Spleen (tissue), 11 donors: ENCODE data around the gene LSM3. TPM values are rescaled to one million over a fixed set of nuclear protein-coding genes. Genes with fewer than 3 reads are reported as not detected.
A peak's percentile ranks its signal among the peaks of the same experiment; 100 is the strongest.

ENCODE experiments used
- DNase-seq: peaks from one replicate; pipeline ENCODE4 v3.0.0-alpha.2; 2020
- H3K27ac ChIP-seq, 8 donors: fragments of 200-600 bp; sonication (generic) in 7 of 8; 1 replicate in 4 of 8; 2 replicates in 4 of 8; pipeline versions ENCODE4 v1.5.0 to v1.8.0; 2016 to 2021; ENCODE audit warnings: inconsistent platforms in 4 of 8, mild to moderate bottlenecking in 4 of 8, moderate library complexity in 1 of 8
- H3K27me3 ChIP-seq, 7 donors: fragments of 200-600 bp; sonication (generic) in 6 of 7; replicated peaks in 1 of 7; 1 replicate in 4 of 7; 2 replicates in 3 of 7; pipeline versions ENCODE4 v1.5.0 to v1.8.0; 2016 to 2021; ENCODE audit warnings: inconsistent platforms in 3 of 7, mild to moderate bottlenecking in 1 of 7
- H3K36me3 ChIP-seq, 6 donors: fragments of 200-600 bp; sonication (generic) in 5 of 6; 1 replicate in 4 of 6; 2 replicates in 2 of 6; pipeline versions ENCODE4 v1.5.0 to v1.8.0; 2016 to 2021; ENCODE audit warnings: inconsistent platforms in 2 of 6
- H3K4me1 ChIP-seq, 6 donors: fragments of 200-600 bp; sonication (generic) in 5 of 6; 1 replicate in 3 of 6; 2 replicates in 3 of 6; pipeline versions ENCODE4 v1.5.0 to v1.8.0; 2016 to 2021; ENCODE audit warnings: inconsistent platforms in 3 of 6
- H3K4me3 ChIP-seq, 8 donors: fragments of 200-600 bp; sonication (generic) in 7 of 8; 1 replicate in 4 of 8; 2 replicates in 4 of 8; pipeline versions ENCODE4 v1.5.0 to v1.8.0; 2016 to 2021; ENCODE audit warnings: inconsistent platforms in 4 of 8, mild to moderate bottlenecking in 4 of 8, moderate library complexity in 2 of 8
- H3K9me3 ChIP-seq, 8 donors: fragments of 200-600 bp; sonication (generic) in 7 of 8; 1 replicate in 4 of 8; 2 replicates in 4 of 8; pipeline versions ENCODE4 v1.5.0 to v1.8.0; 2016 to 2021; ENCODE audit warnings: inconsistent platforms in 4 of 8
- CTCF ChIP-seq, 11 experiments: fragments of 200-600 bp in 7 of 11; fragments of 450-650 bp in 4 of 11; sonication (generic) in 4 of 11; IDR thresholded peaks in 8 of 11; conservative IDR thresholded peaks in 3 of 11; 1 replicate in 7 of 11; 2 replicates in 4 of 11; pipeline versions ENCODE4 v1.4.0 to v1.8.0; 2016 to 2021; ENCODE audit warnings: antibody characterized with exemption in 11 of 11, inconsistent platforms in 4 of 11, mild to moderate bottlenecking in 1 of 11
- POLR2A ChIP-seq, 3 donors: fragments of 450-650 bp; IDR thresholded peaks; one replicate each; pipeline ENCODE4 v1.5.1; 2017; ENCODE audit warnings: antibody characterized with exemption in 3 of 3, mild to moderate bottlenecking in 1 of 3
- POLR2AphosphoS5 ChIP-seq, 3 donors: sonication (generic); formaldehyde crosslinking; IDR thresholded peaks; one replicate each; pipeline ENCODE4 v1.5.1; 2017; ENCODE audit warnings: antibody characterized with exemption in 3 of 3
- WGBS, 5 donors: extraction: QIAGEN DNeasy Blood & Tissue Kit in 3 of 5; methylation state at CpG; one replicate each; pipeline versions ENCODE4 v1.1.5 to v1.1.7; 2013 to 2018; 5-methylcytosine and 5-hydroxymethylcytosine counted together
- intact Hi-C: fragments of 100-400 bp; cut with DNase I; formaldehyde crosslinking; loops from one replicate; pipeline ENCODE4 v1.15.0; 2023; ENCODE audit warnings: low total_unique reads
- polyA plus RNA-seq, 3 donors: library from polyadenylated mRNA; stranded (reverse); fragments of 200-250 nt; gene quantifications; one replicate each; pipeline ENCODE4 v1.2.1, GENCODE V29; 2013
- total RNA-seq, 7 donors: library from RNA; depleted of rRNA in 3 of 7; stranded (reverse); fragments of >200 nt in 3 of 7; fragmentation: NEBNext Ultra II Directional in 4 of 7; extraction: Animal tissue kit (Norgen Biotek cat#: 25700) in 4 of 7; gene quantifications; one replicate each; pipeline versions ENCODE4 v1.1.0 to v1.2.1, GENCODE V29; 2016 to 2021
- donor health status: healthy with polysubstance abuse.
- donor health status: DM: no; HTN: no; CAD: no; lungs with moderate emphysema.
- donor health status: DM: no; HTN: no; CAD: no.
- donor health status: Bipolar disorder and iron deficiency.
- donor health status: healthy.
- donor health status: DM: no; HTN: no; CAD: no.
- donor health status: DM: yes; HTN: yes; CAD: no.

Gene LSM3
- total and polyA plus RNA-seq, 10 donors: 7.5 to 15.8 (median 9.7) TPM

- no peak overlapping the region for H3K4me3 ChIP-seq
- H3K27ac ChIP-seq: no peak overlapping the region
- H3K27me3 ChIP-seq: no peaks in the 10 kb centered on the region
- TF ChIP-seq POLR2AphosphoS5 (IDR thresholded peaks at IDR 0.05): no peak
- TF ChIP-seq CTCF (IDR thresholded peaks at IDR 0.05 in 8 of 11, conservative IDR thresholded peaks at IDR 0.05 in 3 of 11): no peak
- no peak for TF ChIP-seq POLR2A (IDR thresholded peaks at IDR 0.05)
- H3K9me3 ChIP-seq: no peaks in the 10 kb centered on the region
- peaks cover 9 to 56% (median 54%) of the 10 kb centered on the region in 6 donors for H3K36me3 ChIP-seq
- DNase-seq: no peak
- intact Hi-C loops: no loop called here
- peaks cover 26 to 59% (median 34%) of the 10 kb centered on the region in 6 donors for H3K4me1 ChIP-seq
- 91 to 99% (median 96%) methylated on average over 5 of the region's 5 CpGs for WGBS, 5 donors
These were observed 6.1 kb upstream of the LSM3 start for GRCh38 chr3:14172496-14172895.

DNA sequence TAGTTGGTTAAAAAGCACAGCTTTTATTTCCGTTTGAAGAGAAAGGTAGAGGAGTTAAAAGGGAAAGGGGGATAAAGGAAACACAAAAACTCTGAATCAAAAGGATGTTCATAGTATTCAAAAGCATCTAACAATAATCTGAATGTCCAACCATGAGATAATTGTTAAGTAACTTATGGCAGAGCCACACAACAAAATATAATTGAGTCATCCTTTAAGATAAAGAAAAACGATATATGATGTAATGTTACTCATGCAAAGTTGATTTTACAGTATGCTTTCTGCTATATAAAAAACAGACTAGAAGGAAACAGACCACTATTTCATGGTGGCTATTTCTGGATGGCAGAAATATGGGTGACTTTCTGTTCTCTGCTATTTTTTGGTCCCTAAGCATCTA is 4.1 kb upstream of the LSM3 start:
- DNase-seq: no peak
- WGBS, 5 donors: 71 to 86% (median 76%) methylated on average over 2 of the region's 2 CpGs
- Histone ChIP-seq H3K36me3 (peaks cover 2 to 37% (median 35%) of the 10 kb centered on the region in 6 donors), H3K4me1 (peaks cover 33 to 72% (median 44%) of the 10 kb centered on the region in 6 donors), H3K9me3 (no peaks in the 10 kb centered on the region), H3K27me3 (no peaks in the 10 kb centered on the region), H3K4me3 (no peak overlapping the region), H3K27ac (peak overlapping the region in 2 of 8 donors; percentile 36 to 56)
- intact Hi-C loops: no loop called here
- no peak for TF ChIP-seq POLR2AphosphoS5 (IDR thresholded peaks at IDR 0.05)
- TF ChIP-seq POLR2A (IDR thresholded peaks at IDR 0.05): no peak
- no peak for TF ChIP-seq CTCF (IDR thresholded peaks at IDR 0.05 in 8 of 11, conservative IDR thresholded peaks at IDR 0.05 in 3 of 11)

DNA sequence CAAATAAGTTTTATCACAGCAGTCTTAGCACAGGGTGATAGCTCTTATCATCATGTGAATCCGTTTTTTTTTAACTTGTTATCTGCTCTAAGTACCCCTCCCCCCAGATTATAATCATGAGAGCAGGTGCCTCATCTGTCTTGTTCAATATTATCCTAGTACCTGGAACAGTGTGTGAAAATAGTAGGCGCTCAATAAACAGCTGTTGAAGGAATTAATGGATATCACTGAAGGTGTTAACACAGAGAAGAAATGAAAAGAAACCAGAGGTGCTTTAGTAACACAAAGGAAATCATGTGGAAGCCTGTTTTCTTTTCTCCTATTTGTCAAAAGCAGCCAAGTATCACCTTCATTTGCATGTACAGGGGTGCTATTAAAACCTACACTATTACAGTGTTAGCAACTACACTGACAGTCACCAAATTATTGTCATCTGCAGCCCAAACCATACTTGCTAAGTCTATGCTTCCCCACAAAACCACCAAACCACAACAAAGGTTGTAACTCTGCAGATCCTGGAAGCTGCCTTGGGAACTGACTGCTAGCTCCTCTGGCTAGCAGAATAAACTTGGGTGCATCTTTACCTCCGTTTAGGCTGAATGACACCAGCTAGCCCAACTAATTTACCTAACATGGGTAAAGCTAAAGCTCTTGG is 3.1 kb upstream of the LSM3 start:
- Histone ChIP-seq H3K27ac (peak overlapping the region in 4 of 8 donors; percentile 10 to 56 (median 27)), H3K9me3 (no peaks in the 10 kb centered on the region), H3K36me3 (peaks cover 0 to 26% (median 24%) of the 10 kb centered on the region in 6 donors), H3K27me3 (no peaks in the 10 kb centered on the region), H3K4me1 (peaks cover 36 to 80% (median 53%) of the 10 kb centered on the region in 6 donors), H3K4me3 (peak overlapping the region in 1 of 8 donors; percentile 30)
- DNase-seq: no peak
- intact Hi-C loops: loop anchor here (5.0 kb wide), 1 partner anchor 53 kb away; the partner anchor contains the start of gene CHCHD4
- WGBS, 5 donors: 51 to 60% (median 58%) methylated on average over 3 of the region's 3 CpGs
- TF ChIP-seq POLR2AphosphoS5 (IDR thresholded peaks at IDR 0.05) (peak in 1 of 3 donors; percentile 38), POLR2A (IDR thresholded peaks at IDR 0.05) (no peak)

DNA sequence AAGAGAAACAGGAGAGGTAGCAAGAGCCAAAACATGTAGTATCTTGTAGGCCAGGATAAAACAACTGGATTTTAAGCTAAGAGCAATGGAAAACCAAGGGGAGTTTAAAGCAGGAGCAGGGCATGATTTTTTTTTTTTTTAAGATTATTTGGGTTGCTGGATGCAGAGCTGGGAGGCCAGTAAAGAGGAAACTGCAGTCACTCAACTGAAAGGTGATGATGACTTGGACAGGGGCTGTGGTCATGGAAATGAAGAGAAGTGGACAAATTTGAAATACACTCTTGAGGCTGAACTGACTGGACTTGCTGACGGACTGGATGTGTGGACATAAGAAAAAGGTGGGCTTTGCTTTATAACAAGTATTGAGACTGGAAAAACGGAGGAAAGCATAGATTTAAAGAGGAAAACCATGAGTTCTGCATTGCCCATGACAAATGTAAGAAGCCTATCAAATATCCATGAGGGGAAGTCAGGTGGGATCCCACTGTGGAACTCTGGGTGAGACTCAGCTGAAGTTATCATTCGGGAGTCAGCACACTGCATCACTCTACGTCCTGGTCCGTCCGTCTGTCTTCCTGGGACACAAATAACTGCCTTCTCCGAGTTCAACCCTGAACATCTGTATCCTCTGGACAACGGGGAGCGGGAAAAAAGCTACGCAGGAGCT is 904 bp upstream of the LSM3 start:
- Histone ChIP-seq H3K4me3 (peak overlapping the region; percentile 62 to 90 (median 74)), H3K4me1 (peaks cover 36 to 91% (median 57%) of the 10 kb centered on the region in 6 donors), H3K27me3 (no peaks in the 10 kb centered on the region), H3K36me3 (peaks cover 0 to 23% (median 16%) of the 10 kb centered on the region in 6 donors), H3K9me3 (no peaks in the 10 kb centered on the region), H3K27ac (peak overlapping the region; percentile 95 to 99 (median 98))
- no peak for TF ChIP-seq POLR2A (IDR thresholded peaks at IDR 0.05)
- no peak for DNase-seq
- 4 to 8% (median 6%) methylated on average over 10 of the region's 10 CpGs for WGBS, 5 donors
- intact Hi-C loops: loop anchor here (5.0 kb wide), 1 partner anchor 55 kb away; the partner anchor contains the start of gene CHCHD4

- Histone ChIP-seq H3K36me3 (peaks cover 0 to 33% (median 25%) of the 10 kb centered on the region in 6 donors), H3K9me3 (no peaks in the 10 kb centered on the region), H3K4me3 (peak overlapping the region; percentile 62 to 90 (median 74)), H3K4me1 (peaks cover 36 to 91% (median 57%) of the 10 kb centered on the region in 6 donors), H3K27ac (peak overlapping the region; percentile 95 to 99 (median 98)), H3K27me3 (no peaks in the 10 kb centered on the region)
- no peak for DNase-seq
- TF ChIP-seq POLR2A (IDR thresholded peaks at IDR 0.05) (no peak), POLR2AphosphoS5 (IDR thresholded peaks at IDR 0.05) (no peak), CTCF (IDR thresholded peaks at IDR 0.05 in 8 of 11, conservative IDR thresholded peaks at IDR 0.05 in 3 of 11) (no peak)
- intact Hi-C loops: loop anchor here (5.0 kb wide), 1 partner anchor 57 kb away; the partner anchor contains the start of gene CHCHD4
- WGBS, 5 donors: 4 to 10% (median 6%) methylated on average over 3 of the region's 3 CpGs
These were observed 473 bp downstream of the LSM3 start for GRCh38 chr3:14179114-14179465.
